Measurements from ENCODE around the gene PIR. TPM values are rescaled to one million over a fixed set of nuclear protein-coding genes. Genes with fewer than 3 reads are reported as not detected.

The PIR gene
- total and polyA plus RNA-seq, 2 donors (not counting 1 experiment from before 2014, with no cell fraction given): 0.22 TPM; not detected in 1

GRCh38 chrX:15343075-15343476 is 150.1 kb downstream of the PIR start:
- H3K27ac Mint-ChIP-seq: no peak overlapping the region
- H3K4me3 Mint-ChIP-seq: no peak overlapping the region
- H3K9me3 Mint-ChIP-seq (ENCODE audit: insufficient read depth): no peaks in the 10 kb centered on the region
- Histone ChIP-seq H4K20me1 (ENCODE audit: control insufficient read depth, insufficient read depth, low read length, poor library complexity, severe bottlenecking) (no peaks in the 10 kb centered on the region), H3K4me1 (ENCODE audit: control insufficient read depth in 2 of 2, insufficient read depth in 2 of 2, low read length in 2 of 2) (no peaks in the 10 kb centered on the region), H2AFZ (ENCODE audit: insufficient read depth, low read depth, low read length, poor library complexity, severe bottlenecking) (no peak overlapping the region), H3K27ac (ENCODE audit: low read length in 2 of 2) (no peak overlapping the region), H3K27me3 (replicated peaks in 1 of 4; ENCODE audit: control extremely low read depth in 1 of 4, control insufficient read depth in 3 of 4, insufficient read depth in 4 of 4, low read length in 3 of 4) (peaks cover 0 to 21% (median 4%) of the 10 kb centered on the region in 4 experiments), H3K9ac (ENCODE audit: low read length) (no peak overlapping the region), H3K36me3 (replicated peaks in 1 of 2; ENCODE audit: control extremely low read depth in 1 of 2, control insufficient read depth in 1 of 2, extremely low read depth in 1 of 2, insufficient read depth in 2 of 2, low read length in 1 of 2) (no peaks in the 10 kb centered on the region), H3K9me3 (ENCODE audit: control extremely low read depth in 1 of 3, control insufficient read depth in 2 of 3, insufficient read depth in 1 of 3, low read length in 2 of 3) (no peaks in the 10 kb centered on the region), H3K4me2 (replicated peaks; ENCODE audit: low read depth, low read length, poor library complexity, severe bottlenecking) (no peak overlapping the region), H3K4me3 (ENCODE audit: control extremely low read depth in 1 of 5, extremely low read depth in 1 of 5, insufficient read depth in 1 of 5, low read depth in 2 of 5, low read length in 4 of 5) (no peak overlapping the region), H3K79me2 (ENCODE audit: control insufficient read depth, insufficient read depth, low read length) (no peaks in the 10 kb centered on the region)
- intact Hi-C loops (cut with micrococcal nuclease): no loop called here
- CTCF ChIA-PET: no interaction called here
- peaks cover 13% of the 10 kb centered on the region for H3K27me3 Mint-ChIP-seq
- DNase-seq: no peak
- POLR2A ChIA-PET: no interaction called here
- no peaks in the 10 kb centered on the region for H3K4me1 Mint-ChIP-seq
- no peak for TF ChIP-seq CTCF (IDR thresholded peaks at IDR 0.05)
- no peak for TF ChIP-seq EZH2 (IDR thresholded peaks at IDR 0.05; ENCODE audit: borderline replicate concordance, insufficient read depth, low read depth, low read length, poor library complexity, severe bottlenecking)
- WGBS (ENCODE audit: insufficient coverage): no CpG with 5 or more reads among the region's 5 CpGs
- ATAC-seq (ENCODE audit: low read depth): no peak

- Histone ChIP-seq H3K9me3 (ENCODE audit: control extremely low read depth in 1 of 3, control insufficient read depth in 2 of 3, insufficient read depth in 1 of 3, low read length in 2 of 3) (no peaks in the 10 kb centered on the region), H3K27me3 (replicated peaks in 1 of 4; ENCODE audit: control extremely low read depth in 1 of 4, control insufficient read depth in 3 of 4, insufficient read depth in 4 of 4, low read length in 3 of 4) (peaks cover 0 to 21% (median 4%) of the 10 kb centered on the region in 4 experiments), H3K79me2 (ENCODE audit: control insufficient read depth, insufficient read depth, low read length) (no peaks in the 10 kb centered on the region), H2AFZ (ENCODE audit: insufficient read depth, low read depth, low read length, poor library complexity, severe bottlenecking) (no peak overlapping the region), H3K27ac (ENCODE audit: low read length in 2 of 2) (no peak overlapping the region), H3K9ac (ENCODE audit: low read length) (no peak overlapping the region), H3K36me3 (replicated peaks in 1 of 2; ENCODE audit: control extremely low read depth in 1 of 2, control insufficient read depth in 1 of 2, extremely low read depth in 1 of 2, insufficient read depth in 2 of 2, low read length in 1 of 2) (no peaks in the 10 kb centered on the region), H3K4me1 (ENCODE audit: control insufficient read depth in 2 of 2, insufficient read depth in 2 of 2, low read length in 2 of 2) (peaks cover 4 to 6% of the 10 kb centered on the region in 2 donors), H3K4me3 (ENCODE audit: control extremely low read depth in 1 of 5, extremely low read depth in 1 of 5, insufficient read depth in 1 of 5, low read depth in 2 of 5, low read length in 4 of 5) (no peak overlapping the region), H3K4me2 (replicated peaks; ENCODE audit: low read depth, low read length, poor library complexity, severe bottlenecking) (no peak overlapping the region), H4K20me1 (ENCODE audit: control insufficient read depth, insufficient read depth, low read length, poor library complexity, severe bottlenecking) (no peaks in the 10 kb centered on the region)
- Mint-ChIP-seq H3K4me1 (peaks cover 9% of the 10 kb centered on the region), H3K27ac (no peak overlapping the region), H3K4me3 (no peak overlapping the region), H3K27me3 (peaks cover 18% of the 10 kb centered on the region), H3K9me3 (ENCODE audit: insufficient read depth) (no peaks in the 10 kb centered on the region)
- TF ChIP-seq EZH2 (IDR thresholded peaks at IDR 0.05; ENCODE audit: borderline replicate concordance, insufficient read depth, low read depth, low read length, poor library complexity, severe bottlenecking): no peak
- TF ChIP-seq CTCF (IDR thresholded peaks at IDR 0.05): no peak
- intact Hi-C loops (cut with micrococcal nuclease): no loop called here
- DNase-seq (no peak), ATAC-seq (ENCODE audit: low read depth) (no peak)
- POLR2A ChIA-PET: no interaction called here
- WGBS (ENCODE audit: insufficient coverage): no CpG with 5 or more reads among the region's 2 CpGs
- CTCF ChIA-PET: no interaction called here
Observed at GRCh38 chrX:15340867-15341266, 152.3 kb downstream of the PIR start.
